Keratinocyte (primary cell): Measurements from ENCODE around the gene MRPL10. TPM values are rescaled to one million over a fixed set of nuclear protein-coding genes. Genes with fewer than 3 reads are reported as not detected.

Experiments
- DNase-seq: peaks from one replicate; pipeline ENCODE4 v3.0.0-alpha.2; 2011; ENCODE audit warnings: low read depth, missing footprints, low spot score
- FAIRE-seq: peaks from 2 replicates; lab custom pipeline; 2011; peaks lifted over from hg19 to GRCh38; lab: Jason Lieb, UNC
- H2AFZ ChIP-seq: 2 replicates; pipeline ENCODE4 v1.6.0; 2012; ENCODE audit warnings: low read length, control low read depth, inconsistent platforms; ENCODE audit not compliant: control insufficient read depth
- H3K27ac ChIP-seq: 2 replicates; pipeline ENCODE4 v1.5.1; 2011; ENCODE audit warnings: low read length; ENCODE audit not compliant: control insufficient read depth, insufficient read depth
- H3K27me3 ChIP-seq: 3 replicates; pipeline ENCODE4 v1.6.0; 2011; ENCODE audit warnings: low read length; ENCODE audit not compliant: control insufficient read depth, insufficient read depth; ENCODE audit errors: extremely low read depth
- H3K36me3 ChIP-seq, 2 experiments: 2 replicates in 1 of 2; 3 replicates in 1 of 2; pipeline ENCODE4 v1.5.1; 2011; ENCODE audit warnings: low read length in 2 of 2, mild to moderate bottlenecking in 1 of 2; ENCODE audit not compliant: control insufficient read depth in 2 of 2, insufficient read depth in 2 of 2; ENCODE audit errors: extremely low read depth in 1 of 2
- H3K4me1 ChIP-seq: 3 replicates; pipeline ENCODE4 v1.5.1; 2011; ENCODE audit warnings: low read length; ENCODE audit not compliant: control insufficient read depth, insufficient read depth; ENCODE audit errors: extremely low read depth
- H3K4me2 ChIP-seq: 3 replicates; pipeline ENCODE4 v1.6.0; 2011; ENCODE audit warnings: low read depth, low read length; ENCODE audit not compliant: control insufficient read depth, insufficient read depth; ENCODE audit errors: extremely low read depth
- H3K4me3 ChIP-seq, 3 experiments: fragments of 200-600 bp in 1 of 3; sonication (generic) in 1 of 3; 2 replicates in 2 of 3; 3 replicates in 1 of 3; pipeline ENCODE4 v1.5.1; 2011 to 2016; ENCODE audit warnings: low read length in 3 of 3, mild to moderate bottlenecking in 3 of 3, control low read depth in 2 of 3, inconsistent platforms in 1 of 3, low read depth in 1 of 3, mixed read lengths in 1 of 3, mixed run types in 1 of 3, moderate library complexity in 1 of 3; ENCODE audit not compliant: control insufficient read depth in 2 of 3, insufficient read depth in 2 of 3; ENCODE audit errors: extremely low read depth in 1 of 3
- H3K79me2 ChIP-seq: 2 replicates; pipeline ENCODE4 v1.6.0; 2012; ENCODE audit warnings: low read length; ENCODE audit not compliant: control insufficient read depth, insufficient read depth
- H3K9ac ChIP-seq: 3 replicates; pipeline ENCODE4 v1.6.0; 2011; ENCODE audit warnings: low read length; ENCODE audit not compliant: control insufficient read depth, insufficient read depth; ENCODE audit errors: extremely low read depth
- H3K9me1 ChIP-seq: 3 replicates; pipeline ENCODE4 v1.6.0; 2011; ENCODE audit warnings: low read length; ENCODE audit not compliant: control insufficient read depth, insufficient read depth; ENCODE audit errors: extremely low read depth
- H3K9me3 ChIP-seq: 2 replicates; pipeline ENCODE4 v1.5.1; 2012; ENCODE audit warnings: low read depth, low read length; ENCODE audit not compliant: control insufficient read depth
- H4K20me1 ChIP-seq: 3 replicates; pipeline ENCODE4 v1.6.0; 2011; ENCODE audit warnings: low read length; ENCODE audit not compliant: control insufficient read depth, insufficient read depth; ENCODE audit errors: extremely low read depth
- EZH2 ChIP-seq: IDR thresholded peaks from one replicate; pipeline ENCODE4 v1.6.1; 2012; ENCODE audit warnings: inconsistent platforms, mild to moderate bottlenecking, low read length, moderate library complexity
- dilution Hi-C: fragments of 300-500 bp; cut with MboI; formaldehyde crosslinking; loops from one replicate; pipeline ENCODE4 v1.7.0; 2020; ENCODE audit warnings: low sequenced_read_pairs; ENCODE audit not compliant: extremely low pct_ligation_motif_present
- polyA plus RNA-seq, 5 experiments: library from polyadenylated mRNA; depleted of rRNA in 3 of 5; stranded (reverse) in 3 of 5; stranded (forward) in 1 of 5; unstranded in 1 of 5; fragments of >200 nt; gene quantifications; 1 replicate in 1 of 5; 2 replicates in 3 of 5; 3 replicates in 1 of 5; pipeline versions ENCODE4 v1.2.1 to v1.2.3, GENCODE V29; 2011 to 2012; ENCODE audit warnings: missing spikeins in 2 of 5, low read depth in 1 of 5, low replicate concordance in 1 of 5
- TF ChIP-seq, protein P1 (sequence below), 3 experiments: IDR thresholded peaks in 1 of 3; conservative IDR thresholded peaks in 1 of 3; optimal IDR thresholded peaks in 1 of 3; 2 replicates in 2 of 3; 3 replicates in 1 of 3; pipeline versions ENCODE3 to v1.5.1; 2011; ENCODE audit warnings: low read length in 3 of 3, mild to moderate bottlenecking in 3 of 3, moderate library complexity in 2 of 3, control low read depth in 1 of 3, inconsistent platforms in 1 of 3; ENCODE audit not compliant: insufficient read depth in 2 of 3; ENCODE audit errors: extremely low read depth in 1 of 3

The MRPL10 gene
- polyA plus RNA-seq, 1 donor (not counting 4 experiments of a cell fraction or from before 2014, with no cell fraction given) = 42.4 TPM

- no peak overlapping the region for H3K27ac ChIP-seq
- no peak overlapping the region for H3K9ac ChIP-seq
- H3K4me1 ChIP-seq = peaks cover 40% of the 10 kb centered on the region
- no peak for TF ChIP-seq EZH2
- TF ChIP-seq, protein P1, sequence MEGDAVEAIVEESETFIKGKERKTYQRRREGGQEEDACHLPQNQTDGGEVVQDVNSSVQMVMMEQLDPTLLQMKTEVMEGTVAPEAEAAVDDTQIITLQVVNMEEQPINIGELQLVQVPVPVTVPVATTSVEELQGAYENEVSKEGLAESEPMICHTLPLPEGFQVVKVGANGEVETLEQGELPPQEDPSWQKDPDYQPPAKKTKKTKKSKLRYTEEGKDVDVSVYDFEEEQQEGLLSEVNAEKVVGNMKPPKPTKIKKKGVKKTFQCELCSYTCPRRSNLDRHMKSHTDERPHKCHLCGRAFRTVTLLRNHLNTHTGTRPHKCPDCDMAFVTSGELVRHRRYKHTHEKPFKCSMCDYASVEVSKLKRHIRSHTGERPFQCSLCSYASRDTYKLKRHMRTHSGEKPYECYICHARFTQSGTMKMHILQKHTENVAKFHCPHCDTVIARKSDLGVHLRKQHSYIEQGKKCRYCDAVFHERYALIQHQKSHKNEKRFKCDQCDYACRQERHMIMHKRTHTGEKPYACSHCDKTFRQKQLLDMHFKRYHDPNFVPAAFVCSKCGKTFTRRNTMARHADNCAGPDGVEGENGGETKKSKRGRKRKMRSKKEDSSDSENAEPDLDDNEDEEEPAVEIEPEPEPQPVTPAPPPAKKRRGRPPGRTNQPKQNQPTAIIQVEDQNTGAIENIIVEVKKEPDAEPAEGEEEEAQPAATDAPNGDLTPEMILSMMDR (optimal IDR thresholded peaks at IDR 0.05 in 1 of 3, IDR thresholded peaks at IDR 0.05 in 1 of 3, conservative IDR thresholded peaks at IDR 0.05 in 1 of 3; ENCODE audit: extremely low read depth in 1 of 3, insufficient read depth in 2 of 3, low read length in 3 of 3) = no peak
- peaks cover 2% of the 10 kb centered on the region for H3K79me2 ChIP-seq
- no peak overlapping the region for H2AFZ ChIP-seq
- H3K9me3 ChIP-seq = no peaks in the 10 kb centered on the region
- no peaks in the 10 kb centered on the region for H3K9me1 ChIP-seq
- no peak for FAIRE-seq
- no peak overlapping the region for H3K4me2 ChIP-seq
- H3K4me3 ChIP-seq = no peak overlapping the region
- no peaks in the 10 kb centered on the region for H4K20me1 ChIP-seq
- peaks cover 0 to 1% of the 10 kb centered on the region in 2 experiments for H3K36me3 ChIP-seq
- no peak for DNase-seq
- dilution Hi-C loops = no loop called here
- no peaks in the 10 kb centered on the region for H3K27me3 ChIP-seq
Observed at GRCh38 chr17:47845716-47846075, 14.4 kb upstream of the MRPL10 start.

DNA sequence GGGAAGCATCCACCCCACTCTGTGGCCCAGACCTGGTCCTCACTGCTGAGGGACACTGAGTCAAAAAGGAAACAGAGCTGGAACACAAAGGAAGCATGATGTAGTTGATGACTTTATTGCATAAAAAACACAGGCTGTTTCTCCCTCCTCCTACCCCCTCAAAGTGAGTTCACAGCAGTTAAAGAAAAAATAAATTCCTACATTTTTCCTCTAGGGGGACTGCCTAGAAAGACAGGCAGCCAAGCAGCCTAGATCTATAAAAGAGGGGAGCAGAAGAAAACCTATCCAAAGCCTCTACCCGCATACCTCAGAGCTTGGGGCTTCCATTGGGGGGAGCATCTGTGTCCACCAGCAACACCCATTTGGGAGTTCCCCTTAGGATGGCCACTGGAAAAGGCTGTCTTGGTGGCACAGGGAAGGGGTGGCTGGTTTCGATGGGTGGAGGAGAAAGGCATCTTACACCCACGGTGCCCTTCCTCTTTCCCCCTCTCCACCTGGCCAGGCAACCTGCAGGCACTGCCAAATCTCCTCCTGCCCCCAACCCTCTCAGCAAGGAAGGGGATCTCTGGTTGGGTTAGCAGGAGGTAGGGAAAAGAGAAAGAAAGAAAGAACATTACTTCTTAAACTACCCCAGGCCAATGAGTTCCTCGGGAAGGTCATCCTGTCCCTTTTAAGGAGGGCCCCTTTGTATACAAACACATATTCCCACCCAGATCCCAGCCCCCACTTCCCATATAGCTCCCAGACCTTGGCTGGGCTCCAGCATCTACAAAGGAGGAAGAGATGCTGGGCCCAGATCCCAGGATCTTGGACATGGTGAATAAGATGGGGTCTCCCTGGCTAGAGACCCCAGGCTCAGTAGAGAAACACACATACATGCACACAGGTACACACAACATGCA, 13.7 kb upstream of the MRPL10 start:
- Histone ChIP-seq H2AFZ (no peak overlapping the region), H3K36me3 (peaks cover 0 to 1% of the 10 kb centered on the region in 2 experiments), H4K20me1 (no peaks in the 10 kb centered on the region), H3K27me3 (no peaks in the 10 kb centered on the region), H3K9me3 (no peaks in the 10 kb centered on the region), H3K9me1 (no peaks in the 10 kb centered on the region), H3K79me2 (peaks cover 7% of the 10 kb centered on the region), H3K27ac (no peak overlapping the region), H3K4me1 (peaks cover 40% of the 10 kb centered on the region), H3K9ac (no peak overlapping the region), H3K4me2 (no peak overlapping the region), H3K4me3 (no peak overlapping the region)
- FAIRE-seq (no peak), DNase-seq (no peak)
- TF ChIP-seq, protein P1 (optimal IDR thresholded peaks at IDR 0.05 in 1 of 3, IDR thresholded peaks at IDR 0.05 in 1 of 3, conservative IDR thresholded peaks at IDR 0.05 in 1 of 3; ENCODE audit: extremely low read depth in 1 of 3, insufficient read depth in 2 of 3, low read length in 3 of 3) = peak in 1 of 3 experiments; percentile 44
- TF ChIP-seq EZH2 = no peak
- dilution Hi-C loops = no loop called here
